H9 (cell line): Measurements from ENCODE around the gene COL4A4. TPM values are rescaled to one million over a fixed set of nuclear protein-coding genes. Genes with fewer than 3 reads are reported as not detected.

Source experiments
- DNase-seq: peaks from one replicate; pipeline ENCODE4 v3.0.0-alpha.2; 2017
- H2AFZ ChIP-seq: one replicate; pipeline ENCODE4 v1.6.1; 2013; ENCODE audit warnings: mild to moderate bottlenecking, low read length, control low read depth, moderate library complexity
- H2AK5ac ChIP-seq: 2 replicates; pipeline ENCODE4 v1.6.1; 2013; ENCODE audit warnings: low read length, control low read depth, mixed read lengths; ENCODE audit not compliant: insufficient read length
- H2BK120ac ChIP-seq: one replicate; pipeline ENCODE4 v1.6.1; 2013; ENCODE audit warnings: low read depth, mild to moderate bottlenecking, low read length, control low read depth, inconsistent platforms; ENCODE audit not compliant: poor library complexity, severe bottlenecking
- H2BK12ac ChIP-seq: 2 replicates; pipeline ENCODE4 v1.6.1; 2013; ENCODE audit warnings: low read length, control low read depth, mixed read lengths, low read depth; ENCODE audit not compliant: insufficient read length
- H2BK15ac ChIP-seq: 2 replicates; pipeline ENCODE4 v1.6.1; 2013; ENCODE audit warnings: low read depth, low read length, control low read depth
- H2BK20ac ChIP-seq: one replicate; pipeline ENCODE4 v1.6.1; 2013; ENCODE audit warnings: low read depth, mild to moderate bottlenecking, low read length, control low read depth, inconsistent platforms; ENCODE audit not compliant: poor library complexity, severe bottlenecking
- H2BK5ac ChIP-seq: 2 replicates; pipeline ENCODE4 v1.6.1; 2013; ENCODE audit warnings: low read length, control low read depth, mixed read lengths; ENCODE audit not compliant: insufficient read length
- H3K14ac ChIP-seq: 2 replicates; pipeline ENCODE4 v1.6.1; 2013; ENCODE audit warnings: low read length, control low read depth; ENCODE audit not compliant: insufficient read depth
- H3K18ac ChIP-seq: 2 replicates; pipeline ENCODE4 v1.6.1; 2013; ENCODE audit warnings: low read depth, mild to moderate bottlenecking, mixed read lengths, low read length, control low read depth; ENCODE audit not compliant: insufficient read length
- H3K23ac ChIP-seq: 2 replicates; pipeline ENCODE4 v1.6.1; 2013; ENCODE audit warnings: low read length, control low read depth, mixed read lengths, low read depth; ENCODE audit not compliant: insufficient read length
- H3K23me2 ChIP-seq: 2 replicates; pipeline ENCODE4 v1.6.1; 2013; ENCODE audit warnings: low read depth, mild to moderate bottlenecking, mixed read lengths, low read length, control low read depth; ENCODE audit not compliant: insufficient read length, poor library complexity, severe bottlenecking
- H3K27ac ChIP-seq: 2 replicates; pipeline ENCODE4 v1.5.1; 2013; ENCODE audit warnings: low read length, control low read depth, mixed read lengths, low read depth; ENCODE audit not compliant: insufficient read length
- H3K27me3 ChIP-seq: 2 replicates; pipeline ENCODE4 v1.6.1; 2013; ENCODE audit warnings: low read length, control low read depth, inconsistent platforms; ENCODE audit not compliant: insufficient read depth
- H3K4ac ChIP-seq: 2 replicates; pipeline ENCODE4 v1.6.1; 2013; ENCODE audit warnings: low read depth, mild to moderate bottlenecking, control low read depth, inconsistent platforms, low read length, moderate library complexity
- H3K4me1 ChIP-seq: 2 replicates; pipeline ENCODE4 v1.6.1; 2013; ENCODE audit warnings: low read length, control low read depth, inconsistent platforms; ENCODE audit not compliant: insufficient read depth
- H3K4me2 ChIP-seq: 2 replicates; pipeline ENCODE4 v1.6.1; 2013; ENCODE audit warnings: low read length, control low read depth, mixed read lengths; ENCODE audit not compliant: insufficient read length, insufficient read depth
- H3K56ac ChIP-seq: 2 replicates; pipeline ENCODE4 v1.6.1; 2013; ENCODE audit warnings: low read depth, mild to moderate bottlenecking, mixed read lengths, low read length, control low read depth; ENCODE audit not compliant: insufficient read length
- H3K79me1 ChIP-seq: 2 replicates; pipeline ENCODE4 v1.6.1; 2013; ENCODE audit warnings: low read depth, mild to moderate bottlenecking, moderate library complexity, low read length, control low read depth, inconsistent platforms; ENCODE audit not compliant: insufficient read depth, poor library complexity, severe bottlenecking
- H3K79me2 ChIP-seq: 2 replicates; pipeline ENCODE4 v1.6.1; 2013; ENCODE audit warnings: low read length, control low read depth, inconsistent platforms; ENCODE audit not compliant: insufficient read depth
- H3K9ac ChIP-seq: 2 replicates; pipeline ENCODE4 v1.6.1; 2013; ENCODE audit warnings: low read length, control low read depth, mixed read lengths; ENCODE audit not compliant: insufficient read length; ENCODE audit errors: extremely low read depth
- H3K9me3 ChIP-seq: one replicate; pipeline ENCODE4 v1.6.1; 2013; ENCODE audit warnings: low read depth, low read length, inconsistent platforms; ENCODE audit not compliant: control insufficient read depth
- H3T11ph ChIP-seq: one replicate; pipeline ENCODE4 v1.6.1; 2013; ENCODE audit warnings: mild to moderate bottlenecking, low read length, control low read depth, inconsistent platforms
- H4K20me1 ChIP-seq: one replicate; pipeline ENCODE4 v1.6.1; 2013; ENCODE audit not compliant: control insufficient read depth, insufficient read length, insufficient read depth
- H4K5ac ChIP-seq: 2 replicates; pipeline ENCODE4 v1.6.1; 2013; ENCODE audit warnings: low read depth, mild to moderate bottlenecking, mixed read lengths, low read length, control low read depth; ENCODE audit not compliant: insufficient read length
- H4K8ac ChIP-seq: replicated peaks from 2 replicates; pipeline ENCODE4 v1.6.1; 2013; ENCODE audit warnings: low read length, control low read depth, mixed read lengths, low read depth; ENCODE audit not compliant: insufficient read length
- H4K91ac ChIP-seq: 2 replicates; pipeline ENCODE4 v1.6.1; 2013; ENCODE audit warnings: low read depth, mild to moderate bottlenecking, moderate library complexity, mixed read lengths, low read length, control low read depth; ENCODE audit not compliant: insufficient read length
- H3K27ac Mint-ChIP-seq, 3 experiments: 2 replicates in 2 of 3; 3 replicates in 1 of 3; pipeline ENCODE4 v1.8.0; 2020 to 2021; ENCODE audit warnings: mixed read lengths in 3 of 3, mild to moderate bottlenecking in 1 of 3, moderate library complexity in 1 of 3
- H3K27me3 Mint-ChIP-seq: 2 replicates; pipeline ENCODE4 v1.8.0; 2021; ENCODE audit warnings: low read depth, mild to moderate bottlenecking, moderate library complexity, mixed read lengths
- H3K36me3 Mint-ChIP-seq, 3 experiments: 2 replicates in 2 of 3; 3 replicates in 1 of 3; pipeline ENCODE4 v1.8.0; 2020 to 2021; ENCODE audit warnings: low read depth in 3 of 3, mixed read lengths in 3 of 3; ENCODE audit not compliant: insufficient read depth in 1 of 3
- H3K4me1 Mint-ChIP-seq, 2 experiments: 2 replicates each; pipeline ENCODE4 v1.8.0; 2020; ENCODE audit warnings: mixed read lengths in 2 of 2
- H3K4me3 Mint-ChIP-seq, 2 experiments: 2 replicates in 1 of 2; 3 replicates in 1 of 2; pipeline ENCODE4 v1.8.0; 2020 to 2021; ENCODE audit warnings: mild to moderate bottlenecking in 2 of 2, mixed read lengths in 2 of 2, moderate library complexity in 1 of 2
- H3K9me3 Mint-ChIP-seq, 2 experiments: 2 replicates in 1 of 2; 3 replicates in 1 of 2; pipeline ENCODE4 v1.8.0; 2020; ENCODE audit warnings: mild to moderate bottlenecking in 2 of 2, mixed read lengths in 2 of 2, moderate library complexity in 1 of 2
- CTCF ChIP-seq: fragments of 200-600 bp; sonication (generic); conservative IDR thresholded peaks from 3 replicates; pipeline ENCODE4 v1.8.0; 2021; ENCODE audit warnings: antibody characterized with exemption, mild to moderate bottlenecking
- WGBS: extraction: QIAGEN DNeasy Blood & Tissue Kit; methylation state at CpG from one replicate; pipeline ENCODE4 v1.1.7; 2013; ENCODE audit warnings: missing lambda C conversion rate, low lambda C conversion rate, mixed read lengths; ENCODE audit not compliant: insufficient read length; ENCODE audit errors: extremely low coverage; 5-methylcytosine and 5-hydroxymethylcytosine counted together
- total RNA-seq: library from RNA; stranded (reverse); gene quantifications from 2 replicates; pipeline ENCODE4 v1.2.1, GENCODE V29; 2021

COL4A4 gene
- total RNA-seq, 1 experiment from 2014 or later: 0.92 TPM

DNA sequence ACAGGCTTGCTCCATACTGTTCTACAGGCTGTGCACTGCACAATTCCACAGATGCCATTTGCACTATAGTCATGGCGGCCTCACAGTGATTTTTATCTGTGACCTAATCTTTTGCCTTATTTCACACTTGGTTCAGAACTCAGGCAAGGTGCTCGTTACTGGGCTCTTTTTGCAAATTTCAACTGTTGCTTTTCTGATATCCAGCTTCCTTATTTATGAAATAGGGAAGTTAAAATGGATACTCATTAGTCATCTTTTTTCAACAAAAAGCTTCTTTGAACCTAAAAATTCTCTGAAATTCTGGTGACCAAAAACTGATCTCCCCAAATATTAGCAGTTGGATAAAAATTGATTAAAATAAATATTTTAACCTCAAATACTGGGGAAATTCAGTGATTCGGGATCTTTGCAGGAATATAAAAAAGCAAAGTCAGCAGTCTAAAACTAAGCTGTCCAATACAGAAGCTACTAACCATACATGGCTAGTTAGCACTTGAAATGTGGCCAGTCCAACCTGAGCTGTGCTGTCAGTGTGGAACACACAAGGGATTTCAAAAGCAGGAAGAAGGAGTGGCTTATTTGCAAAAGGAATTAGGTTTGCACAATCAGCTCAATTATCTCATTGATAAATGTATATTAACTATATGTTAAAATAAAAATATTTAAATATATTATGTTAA is 134.4 kb downstream of the COL4A4 start:
- H3K27ac ChIP-seq: no peak overlapping the region
- H3K4me2 ChIP-seq: no peak overlapping the region
- H3K18ac ChIP-seq: no peak overlapping the region
- no peaks in the 10 kb centered on the region for H3K27me3 ChIP-seq
- TF ChIP-seq CTCF: no peak
- H3K27ac Mint-ChIP-seq: no peak overlapping the region
- no peak overlapping the region for H4K91ac ChIP-seq
- no peak overlapping the region for H2AFZ ChIP-seq
- H3T11ph ChIP-seq: no peak overlapping the region
- no peak overlapping the region for H3K14ac ChIP-seq
- no peaks in the 10 kb centered on the region for H3K23me2 ChIP-seq
- no peak overlapping the region for H3K56ac ChIP-seq
- no peak overlapping the region for H2AK5ac ChIP-seq
- no peaks in the 10 kb centered on the region for H3K27me3 Mint-ChIP-seq
- no peak overlapping the region for H4K8ac ChIP-seq
- no peaks in the 10 kb centered on the region for H3K79me2 ChIP-seq
- DNase-seq: no peak
- H4K20me1 ChIP-seq: no peaks in the 10 kb centered on the region
- no peaks in the 10 kb centered on the region for H3K9me3 ChIP-seq
- no peaks in the 10 kb centered on the region for H3K79me1 ChIP-seq
- H3K9ac ChIP-seq: no peak overlapping the region
- H2BK15ac ChIP-seq: no peak overlapping the region
- H3K36me3 Mint-ChIP-seq: no peaks in the 10 kb centered on the region
- H2BK120ac ChIP-seq: no peak overlapping the region
- WGBS: no CpG with 5 or more reads among the region's 3 CpGs
- no peak overlapping the region for H3K4me3 Mint-ChIP-seq
- no peak overlapping the region for H2BK5ac ChIP-seq
- no peak overlapping the region for H2BK20ac ChIP-seq
- peaks cover 3 to 7% of the 10 kb centered on the region in 2 experiments; a peak in 1 of 4 replicates for H3K4me1 Mint-ChIP-seq
- no peak overlapping the region for H3K23ac ChIP-seq
- H3K4ac ChIP-seq: no peak overlapping the region
- H3K9me3 Mint-ChIP-seq: no peaks in the 10 kb centered on the region
- no peaks in the 10 kb centered on the region for H3K4me1 ChIP-seq
- no peak overlapping the region for H4K5ac ChIP-seq
- H2BK12ac ChIP-seq: no peak overlapping the region
